ENCODE measurements around the gene SLC25A39.
"Not testable (repeated sequence)": the region's sequence is repeated elsewhere in the genome, so short reads cannot be mapped to it uniquely, and the experiment has no call there.

SLC25A39 gene

DNA sequence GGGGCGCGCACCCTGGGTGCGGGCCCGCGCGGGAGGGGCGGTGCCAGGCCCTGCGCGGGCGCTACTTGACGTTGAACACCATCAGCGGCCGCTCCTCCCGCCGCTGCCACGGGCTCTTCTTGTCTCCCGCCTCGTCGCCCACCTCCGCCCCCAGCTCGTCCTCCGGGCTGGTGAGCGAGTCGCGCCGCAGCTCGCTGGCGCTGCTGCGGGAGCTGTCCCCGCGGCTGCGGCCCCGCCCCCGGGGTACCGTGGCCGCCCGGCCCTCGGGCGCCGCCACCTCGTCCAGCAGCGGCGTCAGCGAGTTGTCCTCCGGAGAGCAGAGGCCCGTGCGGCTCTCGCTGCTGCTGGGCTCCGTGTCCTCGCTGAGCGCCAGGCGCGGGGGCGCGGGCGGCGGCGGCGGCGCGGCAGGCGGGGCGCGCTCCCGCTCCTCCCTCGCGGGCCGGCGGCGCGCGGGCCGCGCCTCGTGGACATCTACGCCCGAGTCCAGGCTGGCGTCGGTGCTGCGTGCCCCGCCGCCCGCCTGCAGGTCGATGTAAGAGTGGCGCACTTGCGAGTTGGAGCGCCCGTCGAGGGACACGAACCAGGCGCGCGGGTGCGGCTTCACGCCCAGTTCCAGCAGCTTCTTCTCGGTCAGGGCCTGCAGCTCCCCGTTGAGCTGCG lies 29.2 kb upstream of the SLC25A39 start:
- peak; percentile 34 for DNase-seq

DNA sequence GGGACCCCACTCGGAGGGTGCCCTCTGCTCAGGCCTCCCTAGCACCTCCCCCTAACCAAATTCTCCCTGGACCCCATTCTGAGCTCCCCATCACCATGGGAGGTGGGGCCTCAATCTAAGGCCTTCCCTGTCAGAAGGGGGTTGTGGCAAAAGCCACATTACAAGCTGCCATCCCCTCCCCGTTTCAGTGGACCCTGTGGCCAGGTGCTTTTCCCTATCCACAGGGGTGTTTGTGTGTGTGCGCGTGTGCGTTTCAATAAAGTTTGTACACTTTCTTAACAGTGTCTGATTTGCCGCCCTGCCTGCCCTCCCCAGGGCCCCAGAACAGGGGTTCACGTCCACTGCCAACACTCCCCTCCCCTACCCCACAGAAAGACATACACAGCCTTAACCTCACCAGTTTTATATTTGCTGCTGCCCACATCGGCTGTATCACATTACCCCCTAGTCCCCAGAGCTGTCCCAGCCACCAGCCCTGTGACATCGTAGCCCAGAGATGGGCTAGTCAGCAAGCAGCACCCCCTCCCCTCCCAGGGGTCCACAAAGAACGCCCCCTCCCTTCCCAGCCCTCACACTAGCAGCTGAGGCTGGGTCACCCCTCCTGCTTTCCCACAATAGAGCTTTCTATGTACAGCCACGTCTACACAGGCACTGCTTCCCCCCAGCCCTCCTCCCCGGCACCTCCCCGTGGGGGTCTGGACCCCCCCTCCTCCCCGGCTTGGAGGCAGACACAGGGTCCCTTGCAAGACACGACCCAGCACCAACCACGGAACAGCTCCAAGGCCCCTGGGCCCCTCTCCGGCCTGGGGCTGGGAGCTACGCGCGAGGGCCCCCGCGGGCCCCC lies 28.4 kb upstream of the SLC25A39 start:
- DNase-seq = no peak

DNA sequence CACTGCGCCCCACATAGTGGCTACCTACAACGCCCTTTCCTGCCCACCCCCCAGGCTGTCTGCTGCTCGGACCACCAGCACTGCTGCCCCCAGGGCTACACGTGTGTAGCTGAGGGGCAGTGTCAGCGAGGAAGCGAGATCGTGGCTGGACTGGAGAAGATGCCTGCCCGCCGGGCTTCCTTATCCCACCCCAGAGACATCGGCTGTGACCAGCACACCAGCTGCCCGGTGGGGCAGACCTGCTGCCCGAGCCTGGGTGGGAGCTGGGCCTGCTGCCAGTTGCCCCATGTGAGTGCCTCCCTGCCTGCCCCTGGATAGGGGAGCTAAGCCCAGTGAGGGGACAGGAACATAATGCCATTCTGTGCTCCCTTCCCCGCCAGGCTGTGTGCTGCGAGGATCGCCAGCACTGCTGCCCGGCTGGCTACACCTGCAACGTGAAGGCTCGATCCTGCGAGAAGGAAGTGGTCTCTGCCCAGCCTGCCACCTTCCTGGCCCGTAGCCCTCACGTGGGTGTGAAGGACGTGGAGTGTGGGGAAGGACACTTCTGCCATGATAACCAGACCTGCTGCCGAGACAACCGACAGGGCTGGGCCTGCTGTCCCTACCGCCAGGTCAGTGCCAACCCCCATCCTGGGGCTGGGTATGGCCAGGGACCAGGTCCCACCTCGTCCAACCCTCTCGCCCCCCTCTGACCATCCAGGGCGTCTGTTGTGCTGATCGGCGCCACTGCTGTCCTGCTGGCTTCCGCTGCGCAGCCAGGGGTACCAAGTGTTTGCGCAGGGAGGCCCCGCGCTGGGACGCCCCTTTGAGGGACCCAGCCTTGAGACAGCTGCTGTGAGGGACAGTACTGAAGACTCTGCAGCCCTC lies 27.6 kb upstream of the SLC25A39 start:
- DNase-seq = no peak

DNA sequence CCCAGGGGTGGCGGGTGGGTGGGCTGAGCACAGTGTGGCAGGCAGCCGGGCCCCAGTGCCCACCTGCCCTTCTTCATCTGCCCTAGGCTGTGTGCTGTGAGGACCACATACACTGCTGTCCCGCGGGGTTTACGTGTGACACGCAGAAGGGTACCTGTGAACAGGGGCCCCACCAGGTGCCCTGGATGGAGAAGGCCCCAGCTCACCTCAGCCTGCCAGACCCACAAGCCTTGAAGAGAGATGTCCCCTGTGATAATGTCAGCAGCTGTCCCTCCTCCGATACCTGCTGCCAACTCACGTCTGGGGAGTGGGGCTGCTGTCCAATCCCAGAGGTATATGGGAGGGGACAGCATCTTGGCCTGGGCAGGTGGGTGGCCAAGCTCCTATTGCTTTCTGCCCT lies 26.8 kb upstream of the SLC25A39 start:
- no peak for DNase-seq

DNA sequence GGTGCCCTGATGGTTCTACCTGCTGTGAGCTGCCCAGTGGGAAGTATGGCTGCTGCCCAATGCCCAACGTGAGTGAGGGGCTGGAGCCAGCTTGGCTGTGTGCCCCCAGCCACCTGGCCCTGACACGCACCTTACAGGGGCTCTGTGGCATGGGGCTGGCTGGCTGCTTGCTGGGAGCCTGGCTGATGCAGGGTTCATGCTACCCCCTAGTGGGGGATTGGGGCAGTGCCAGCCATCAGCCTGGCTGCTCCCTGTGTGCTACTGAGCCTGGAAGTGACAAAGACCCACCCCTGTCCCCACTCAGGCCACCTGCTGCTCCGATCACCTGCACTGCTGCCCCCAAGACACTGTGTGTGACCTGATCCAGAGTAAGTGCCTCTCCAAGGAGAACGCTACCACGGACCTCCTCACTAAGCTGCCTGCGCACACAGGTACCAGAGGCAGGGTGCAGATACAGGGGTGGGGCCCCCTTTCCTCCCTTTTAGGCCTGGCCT lies 26.2 kb upstream of the SLC25A39 start:
- peak; percentile 81 for DNase-seq

DNA sequence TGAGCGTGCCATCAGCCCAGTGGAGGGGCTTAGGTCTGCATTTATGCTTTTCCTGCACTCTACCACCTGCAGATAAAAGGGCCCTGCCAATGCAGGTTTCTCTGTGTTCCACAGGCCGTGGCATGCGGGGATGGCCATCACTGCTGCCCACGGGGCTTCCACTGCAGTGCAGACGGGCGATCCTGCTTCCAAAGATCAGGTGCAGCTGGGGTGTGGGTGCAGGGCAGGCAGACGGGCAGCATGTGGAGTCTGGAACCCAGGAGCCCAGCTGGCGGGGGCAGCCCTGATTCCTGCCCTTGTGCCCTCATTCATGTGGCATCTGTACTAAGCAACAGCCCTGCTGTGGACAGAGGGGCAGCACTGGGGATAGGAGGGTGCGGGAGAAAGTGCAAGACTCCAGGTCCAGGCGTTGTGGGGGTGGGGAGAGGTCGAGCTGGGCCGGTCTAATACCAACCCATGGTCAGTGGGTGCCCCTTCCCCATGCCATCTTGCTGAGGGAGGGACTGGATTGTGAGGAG lies 25.0 kb upstream of the SLC25A39 start:
- no peak for DNase-seq

- DNase-seq = no peak
These were observed 24.4 kb upstream of the SLC25A39 start for GRCh38 chr17:44348988-44349364.

GRCh38 chr17:44348234-44348987 lies 23.8 kb upstream of the SLC25A39 start:
- DNase-seq = no peak

DNA sequence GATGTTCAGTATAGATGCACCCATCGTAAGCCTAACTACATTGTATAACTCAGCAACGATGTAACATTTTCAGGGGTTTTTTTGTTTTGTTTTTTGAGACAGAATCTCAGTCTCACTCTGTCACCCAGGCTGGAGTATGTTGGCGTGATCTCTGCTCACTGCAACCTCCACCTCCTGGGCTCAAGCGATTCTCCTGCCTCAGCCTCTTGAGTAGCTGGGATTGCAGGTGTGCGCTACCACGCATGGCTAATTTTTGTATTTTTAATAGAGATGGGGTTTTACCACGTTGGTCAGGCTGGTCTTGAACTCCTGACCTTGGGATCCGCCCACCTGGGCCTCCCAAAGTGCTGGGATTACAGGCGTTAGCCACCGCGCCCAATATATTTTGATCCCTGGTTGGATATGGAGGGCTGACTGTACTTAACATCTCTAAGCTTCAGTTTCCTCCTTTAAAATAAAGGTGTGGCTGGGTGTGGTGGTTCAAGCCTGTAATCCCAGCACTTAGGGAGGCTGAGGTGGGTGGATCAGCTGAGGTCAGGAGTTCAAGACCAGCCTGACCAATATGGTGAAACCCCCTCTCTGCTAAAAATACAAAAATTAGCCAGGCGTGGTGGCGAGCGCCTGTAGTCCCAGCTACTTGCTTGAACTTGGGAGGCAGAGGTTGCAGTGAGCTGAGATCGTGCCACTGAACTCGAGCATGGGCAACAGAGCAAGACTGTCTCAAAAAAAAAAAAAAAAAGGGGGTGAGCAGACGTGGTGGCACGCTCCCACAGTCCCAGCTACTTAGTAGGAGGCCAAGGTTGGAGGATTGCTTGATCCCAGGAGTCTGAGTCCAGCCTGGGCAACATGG lies 22.8 kb upstream of the SLC25A39 start:
- not testable (repeated sequence) for DNase-seq

GRCh38 chr17:44346064-44346844 lies 21.6 kb upstream of the SLC25A39 start:
- no peak for DNase-seq

DNA sequence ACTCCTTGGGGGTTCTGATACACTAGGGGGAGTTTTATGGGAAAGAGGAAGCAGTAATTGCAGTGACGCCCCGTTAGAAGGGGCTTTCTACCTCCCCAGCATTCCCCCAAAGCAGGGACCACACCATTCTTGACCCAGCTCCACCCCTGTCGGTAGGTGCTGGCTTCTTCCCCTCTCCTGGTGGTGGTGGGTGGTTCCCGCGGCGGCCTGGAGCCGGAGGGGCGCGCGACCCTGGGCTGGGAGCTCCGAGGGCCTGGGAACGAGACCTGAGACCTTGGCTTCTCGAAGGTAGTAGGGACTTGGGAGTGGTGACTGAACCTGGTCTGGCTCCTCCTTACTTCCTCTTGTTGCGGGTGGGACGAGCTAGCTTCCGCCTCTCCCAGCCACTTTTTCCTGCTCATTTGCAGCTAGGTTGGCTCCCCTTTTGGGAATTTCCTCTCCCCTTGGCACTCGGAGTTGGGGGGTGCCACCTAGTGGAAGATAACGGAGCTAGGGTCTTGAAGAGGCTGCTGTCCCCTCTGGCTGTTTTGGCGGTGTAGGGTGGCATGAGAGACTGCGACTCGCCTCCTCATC lies 20.9 kb upstream of the SLC25A39 start:
- peak; percentile 59 for DNase-seq

- DNase-seq = peak; percentile 88
These were observed 20.4 kb upstream of the SLC25A39 start, which contains the start of gene GRN for GRCh38 chr17:44344939-44345453. TSS of gene GRN (plus strand) at chr17:44345302. CDS start at chr17:44349165, 3,863 bp downstream.

- DNase-seq = no peak
These were observed 19.0 kb upstream of the SLC25A39 start for GRCh38 chr17:44343510-44344209.

- DNase-seq = not testable (repeated sequence)
These were observed 15.9 kb upstream of the SLC25A39 start for GRCh38 chr17:44340553-44340952.

GRCh38 chr17:44338702-44339101 lies 14.1 kb upstream of the SLC25A39 start:
- DNase-seq = no peak

GRCh38 chr17:44335968-44336367 lies 11.3 kb upstream of the SLC25A39 start:
- no peak for DNase-seq

- DNase-seq = no peak
These were observed 10.9 kb upstream of the SLC25A39 start for GRCh38 chr17:44335564-44335963.

DNA sequence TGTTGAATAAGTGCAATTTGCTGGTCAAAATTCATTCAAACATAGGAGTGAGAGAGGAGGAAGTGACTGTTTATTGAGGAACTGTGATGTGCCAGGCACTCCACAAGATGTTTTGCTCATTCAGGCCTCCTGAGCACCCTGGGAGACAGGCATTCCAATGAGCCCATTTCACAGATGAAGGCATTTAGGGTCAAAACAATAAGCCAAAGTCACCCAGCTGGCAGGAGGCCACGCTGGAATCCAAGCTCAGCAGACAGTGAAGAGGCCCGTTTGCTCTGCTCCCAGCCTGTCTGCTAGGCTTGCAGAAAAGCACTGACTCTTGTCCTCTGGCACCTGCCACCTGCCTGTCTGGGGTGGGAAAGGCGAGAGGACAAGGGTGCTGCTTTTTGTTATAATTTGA lies 10.1 kb upstream of the SLC25A39 start:
- no peak for DNase-seq

DNA sequence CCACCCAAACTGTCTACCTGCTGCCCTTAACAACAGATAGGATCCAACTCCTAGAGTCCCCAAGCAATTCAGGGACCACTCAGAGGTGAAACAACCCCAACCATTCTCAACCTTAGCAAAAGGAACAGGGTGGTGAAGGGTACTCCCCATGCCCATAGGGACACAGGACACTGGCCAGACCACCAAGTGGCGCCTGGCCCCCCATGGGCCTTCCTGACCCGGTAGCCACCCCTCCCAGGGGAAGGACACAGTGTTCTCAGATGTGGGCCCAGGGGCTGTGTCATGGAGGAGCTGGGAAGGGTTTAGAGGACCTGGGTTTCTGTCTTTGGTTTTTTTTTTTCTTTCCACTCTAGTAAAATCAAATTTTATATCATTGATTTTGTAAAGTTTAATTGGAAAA lies 9.7 kb upstream of the SLC25A39 start:
- no peak for DNase-seq

Data from CD4-positive, alpha-beta T cell treated with Interleukin-17A for 4 hours (primary cell).